IPS-20b (cell line): Measurements from ENCODE around the gene HMBS.
"Not testable (repeated sequence)": the region's sequence is repeated elsewhere in the genome, so short reads cannot be mapped to it uniquely, and the experiment has no call there.

Source experiments
- H3K27ac ChIP-seq: one replicate; pipeline ENCODE4 v1.5.1; 2013; ENCODE audit warnings: low read length
- H3K27me3 ChIP-seq: 2 replicates; pipeline ENCODE4 v1.6.1; 2013; ENCODE audit warnings: mild to moderate bottlenecking, low read length, inconsistent platforms; ENCODE audit not compliant: insufficient read depth
- H3K36me3 ChIP-seq: 2 replicates; pipeline ENCODE4 v1.6.1; 2013; ENCODE audit warnings: low read depth, mild to moderate bottlenecking, inconsistent platforms, low read length, moderate library complexity; ENCODE audit not compliant: insufficient read depth
- H3K4me1 ChIP-seq: 2 replicates; pipeline ENCODE4 v1.6.1; 2013; ENCODE audit warnings: mild to moderate bottlenecking, control low read depth, inconsistent platforms, low read length, moderate library complexity; ENCODE audit not compliant: insufficient read depth
- H3K4me3 ChIP-seq: 2 replicates; pipeline ENCODE4 v1.5.1; 2013; ENCODE audit warnings: mild to moderate bottlenecking, low read length, inconsistent platforms
- H3K9ac ChIP-seq: 2 replicates; pipeline ENCODE4 v1.6.1; 2013; ENCODE audit warnings: low read depth, mild to moderate bottlenecking, inconsistent platforms, low read length, moderate library complexity
- H3K9me3 ChIP-seq: 2 replicates; pipeline ENCODE4 v1.6.1; 2013; ENCODE audit warnings: mild to moderate bottlenecking, low read depth, low read length, inconsistent platforms; ENCODE audit not compliant: insufficient read depth

Gene HMBS

GRCh38 chr11:119130662-119131061, 46.0 kb downstream of the HMBS start:
- Histone ChIP-seq H3K27ac (no peak overlapping the region), H3K36me3 (peaks cover 56% of the 10 kb centered on the region), H3K4me3 (no peak overlapping the region), H3K27me3 (no peaks in the 10 kb centered on the region), H3K9ac (no peak overlapping the region), H3K9me3 (no peaks in the 10 kb centered on the region), H3K4me1 (no peaks in the 10 kb centered on the region)

DNA sequence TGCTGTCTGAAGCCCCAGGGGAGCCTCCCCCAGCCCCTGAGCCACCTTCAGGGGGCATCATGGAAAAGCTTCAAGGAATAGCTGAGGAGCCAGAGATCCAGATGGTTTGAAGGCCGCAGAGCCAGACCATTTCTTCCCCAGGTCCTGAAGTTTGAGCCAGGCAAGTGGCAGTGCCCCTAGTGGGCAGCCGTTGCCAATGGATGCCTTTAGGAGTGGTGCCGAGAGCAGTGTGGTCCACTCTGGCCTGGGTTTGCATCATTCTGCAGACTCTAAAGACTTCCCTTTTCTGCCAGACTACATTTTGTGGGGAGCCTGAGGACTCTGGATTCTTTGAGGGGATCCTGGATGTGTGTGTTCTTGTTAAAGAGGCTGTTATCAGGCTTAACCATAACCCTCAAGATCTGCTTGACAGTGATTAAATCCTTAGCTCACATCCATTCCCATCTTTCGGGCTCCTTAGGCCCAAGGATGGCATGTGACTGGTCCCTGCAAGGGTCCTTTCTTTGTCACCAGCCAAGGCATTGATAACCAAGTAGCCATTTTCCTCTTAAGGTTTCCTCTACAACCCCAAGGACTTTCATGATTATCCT, 49.8 kb downstream of the HMBS start:
- Histone ChIP-seq H3K9me3 (no peaks in the 10 kb centered on the region), H3K27me3 (no peaks in the 10 kb centered on the region), H3K4me3 (no peak overlapping the region), H3K27ac (no peak overlapping the region), H3K36me3 (peaks cover 53% of the 10 kb centered on the region), H3K9ac (no peak overlapping the region), H3K4me1 (no peaks in the 10 kb centered on the region)

DNA sequence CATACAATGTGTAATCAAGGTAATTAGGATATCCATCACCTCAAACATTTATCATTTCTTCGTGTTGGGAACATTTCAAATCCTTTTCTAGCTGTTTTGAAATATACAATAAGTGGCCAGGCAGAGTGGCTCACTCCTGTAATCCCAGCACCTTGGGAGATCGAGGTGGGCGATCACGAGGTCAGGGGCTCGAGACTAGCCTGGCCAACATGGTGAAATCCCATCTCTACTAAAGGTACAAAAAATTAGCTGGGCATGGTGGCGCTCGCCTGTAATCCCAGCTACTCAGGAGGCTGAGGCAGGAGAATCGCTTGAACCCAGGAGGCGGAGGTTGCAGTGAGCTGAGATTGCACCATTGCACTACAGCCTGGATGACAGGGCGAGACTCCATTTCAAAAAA, 54.6 kb downstream of the HMBS start:
- H3K36me3 ChIP-seq, H3K9ac ChIP-seq, H3K4me1 ChIP-seq, H3K9me3 ChIP-seq, H3K27me3 ChIP-seq, H3K27ac ChIP-seq, H3K4me3 ChIP-seq: not testable (repeated sequence)
